Skeletal muscle tissue (tissue), 2 donors: ENCODE data around the gene KRTAP19-7. TPM values are rescaled to one million over a fixed set of nuclear protein-coding genes. Genes with fewer than 3 reads are reported as not detected.

Experiments used
- small RNA-seq: library from RNA; depleted of rRNA; stranded (forward); fragments of <200 nt; gene quantifications from one replicate; pipeline ENCODE3, GENCODE V24; 2014
- total RNA-seq: library from RNA; depleted of rRNA; stranded (reverse); fragments of >200 nt; gene quantifications from one replicate; pipeline ENCODE4 v1.2.3, GENCODE V29; 2014

The KRTAP19-7 gene
- total RNA-seq, 1 donor from 2014 or later = not detected

Small RNA genes lying within 50 kb of the gene (small RNA-seq; reads per million reads assigned to genes)
- gene AP000567.1 = not detected
- not detected for gene KRTAP19-10P
- not detected for gene KRTAP19-11P
- gene KRTAP22-1 = not detected
- gene KRTAP22-2 = not detected

Other genes with a start within 250 kb of the KRTAP19-7 start
- gene KRTAP26-1, start 241.0 kb downstream of the KRTAP19-7 start, total RNA-seq = not detected
- not detected for gene KRTAP27-1, start 223.6 kb downstream of the KRTAP19-7 start, total RNA-seq
- gene KRTAP23-1, start 212.7 kb downstream of the KRTAP19-7 start, total RNA-seq = not detected
- gene KRTAP13-2, start 189.0 kb downstream of the KRTAP19-7 start, total RNA-seq = not detected
- gene KRTAP13-1, start 165.3 kb downstream of the KRTAP19-7 start, total RNA-seq = not detected
- gene KRTAP13-3, start 135.4 kb downstream of the KRTAP19-7 start, total RNA-seq = not detected
- gene KRTAP13-4, start 131.1 kb downstream of the KRTAP19-7 start, total RNA-seq = not detected
- not detected for gene KRTAP15-1, start 121.0 kb downstream of the KRTAP19-7 start, total RNA-seq
- not detected for gene KRTAP19-1, start 80.9 kb downstream of the KRTAP19-7 start, total RNA-seq
- not detected for gene KRTAP19-2, start 73.9 kb downstream of the KRTAP19-7 start, total RNA-seq
- gene KRTAP19-3, start 69.3 kb downstream of the KRTAP19-7 start, total RNA-seq = not detected
- gene KRTAP19-4, start 64.1 kb downstream of the KRTAP19-7 start, total RNA-seq = not detected
- gene KRTAP19-5, start 59.2 kb downstream of the KRTAP19-7 start, total RNA-seq = not detected
- not detected for gene KRTAP19-6, start 19.4 kb downstream of the KRTAP19-7 start, total RNA-seq
- gene KRTAP22-2, start 29.1 kb upstream of the KRTAP19-7 start, total RNA-seq = not detected
- gene KRTAP6-3, start 31.1 kb upstream of the KRTAP19-7 start, total RNA-seq = not detected
- not detected for gene KRTAP6-2, start 37.6 kb upstream of the KRTAP19-7 start, total RNA-seq
- not detected for gene KRTAP22-1, start 39.8 kb upstream of the KRTAP19-7 start, total RNA-seq
- not detected for gene KRTAP6-1, start 52.6 kb upstream of the KRTAP19-7 start, total RNA-seq
- gene KRTAP20-1, start 55.1 kb upstream of the KRTAP19-7 start, total RNA-seq = not detected
- gene KRTAP20-4, start 59.3 kb upstream of the KRTAP19-7 start, total RNA-seq = not detected
- not detected for gene KRTAP20-2, start 73.9 kb upstream of the KRTAP19-7 start, total RNA-seq
- gene KRTAP20-3, start 81.5 kb upstream of the KRTAP19-7 start, total RNA-seq = not detected
- gene KRTAP21-3, start 157.5 kb upstream of the KRTAP19-7 start, total RNA-seq = not detected
- not detected for gene KRTAP21-2, start 185.9 kb upstream of the KRTAP19-7 start, total RNA-seq
- gene KRTAP21-1, start 194.1 kb upstream of the KRTAP19-7 start, total RNA-seq = not detected